Suprapubic skin (tissue), 4 donors: Measurements from ENCODE around the gene ABCC1.

Experiments
- CTCF ChIP-seq, 2 donors: fragments of 200-600 bp in 1 of 2; fragments of 450-650 bp in 1 of 2; sonication (generic) in 1 of 2; IDR thresholded peaks; one replicate each; pipeline ENCODE4 v1.5.1; 2016 to 2019; ENCODE audit warnings: antibody characterized with exemption in 2 of 2, mild to moderate bottlenecking in 1 of 2, moderate library complexity in 1 of 2
- POLR2A ChIP-seq, 2 donors: fragments of 450-650 bp; IDR thresholded peaks; one replicate each; pipeline ENCODE4 v1.6.1; 2017; ENCODE audit warnings: antibody characterized with exemption in 2 of 2, mild to moderate bottlenecking in 2 of 2, moderate library complexity in 2 of 2
- POLR2AphosphoS5 ChIP-seq, 3 donors: sonication (generic); formaldehyde crosslinking; IDR thresholded peaks; one replicate each; pipeline ENCODE4 v1.6.1; 2017; ENCODE audit warnings: antibody characterized with exemption in 3 of 3

DNA sequence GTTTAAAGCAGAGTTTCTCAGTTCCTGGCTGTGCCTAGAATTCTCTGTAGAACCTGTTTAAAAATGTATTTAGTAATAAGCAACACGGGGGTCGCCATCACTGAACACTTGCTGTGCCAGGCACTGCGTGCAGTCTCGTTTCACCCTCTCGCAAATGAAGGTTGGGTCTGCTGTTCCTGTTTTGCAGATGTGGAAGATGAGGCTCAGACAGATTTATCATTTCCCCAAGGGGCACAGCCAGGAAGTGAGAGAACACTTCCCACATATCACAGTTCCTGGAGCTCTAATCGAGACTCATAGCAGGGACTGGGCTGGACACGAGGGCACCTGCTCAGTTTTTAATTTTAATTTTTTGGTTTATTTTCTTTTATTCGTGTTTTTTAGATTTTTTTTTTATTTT is 151.2 kb downstream of the ABCC1 start:
- TF ChIP-seq CTCF (IDR thresholded peaks at IDR 0.05) (no peak), POLR2A (IDR thresholded peaks at IDR 0.05) (no peak), POLR2AphosphoS5 (IDR thresholded peaks at IDR 0.05) (no peak)
